ENCODE measurements around the gene SELENOI.

The SELENOI gene

DNA sequence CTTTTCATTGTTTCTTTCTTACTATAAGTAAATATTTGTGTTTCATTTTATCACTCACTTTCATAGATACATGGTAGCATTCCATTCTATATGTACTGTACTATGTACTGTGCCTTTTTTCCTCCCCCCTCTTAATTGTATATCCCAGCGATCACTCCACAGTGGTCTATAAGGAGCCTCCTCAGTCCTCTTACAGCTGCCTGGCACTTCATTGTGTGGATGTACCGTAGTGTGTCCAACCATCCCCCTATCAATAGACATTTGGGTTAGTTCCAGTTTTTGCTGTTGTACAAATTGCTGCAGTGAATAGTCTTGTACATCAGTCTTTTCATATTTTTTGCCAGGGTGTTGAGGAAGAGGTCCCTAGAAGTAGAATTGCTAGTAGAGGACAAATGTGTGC, 34.3 kb downstream of the SELENOI start:
- no peak overlapping the region for H3K4me3 ChIP-seq (ENCODE audit: low read length)
- no peak for DNase-seq (ENCODE audit: low read depth)
- TF ChIP-seq CTCF (IDR thresholded peaks at IDR 0.05; ENCODE audit: insufficient read depth, low read depth, low read length, missing control alignments): no peak

GRCh38 chr2:26382564-26382963, 36.6 kb downstream of the SELENOI start:
- TF ChIP-seq CTCF (IDR thresholded peaks at IDR 0.05; ENCODE audit: insufficient read depth, low read depth, low read length, missing control alignments): no peak
- no peak for DNase-seq (ENCODE audit: low read depth)
- H3K4me3 ChIP-seq (ENCODE audit: low read length): no peak overlapping the region

GRCh38 chr2:26384183-26384582, 38.2 kb downstream of the SELENOI start:
- H3K4me3 ChIP-seq (ENCODE audit: low read length): no peak overlapping the region
- no peak for TF ChIP-seq CTCF (IDR thresholded peaks at IDR 0.05; ENCODE audit: insufficient read depth, low read depth, low read length, missing control alignments)
- peak; percentile 64 for DNase-seq (ENCODE audit: low read depth)

DNA sequence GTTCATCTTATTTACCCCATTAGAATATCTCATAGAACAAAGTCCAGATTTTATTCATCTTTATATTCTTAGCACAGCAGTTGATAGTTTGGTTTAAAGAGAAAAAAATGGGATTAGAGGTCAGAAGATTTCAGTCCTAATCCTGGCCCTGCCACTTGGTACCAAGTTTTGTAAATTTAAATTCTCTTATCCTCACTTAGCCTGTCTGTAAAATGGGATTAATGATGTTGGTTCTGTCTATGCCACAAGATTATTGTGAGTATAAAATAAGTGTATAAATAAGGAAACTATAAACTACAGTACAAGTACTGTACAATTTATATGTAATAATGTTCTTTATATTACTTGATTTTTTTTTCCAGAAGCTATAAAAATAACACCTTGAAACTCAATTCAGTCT, 38.7 kb downstream of the SELENOI start:
- TF ChIP-seq CTCF (IDR thresholded peaks at IDR 0.05; ENCODE audit: insufficient read depth, low read depth, low read length, missing control alignments): no peak
- no peak for DNase-seq (ENCODE audit: low read depth)
- no peak overlapping the region for H3K4me3 ChIP-seq (ENCODE audit: low read length)

DNA sequence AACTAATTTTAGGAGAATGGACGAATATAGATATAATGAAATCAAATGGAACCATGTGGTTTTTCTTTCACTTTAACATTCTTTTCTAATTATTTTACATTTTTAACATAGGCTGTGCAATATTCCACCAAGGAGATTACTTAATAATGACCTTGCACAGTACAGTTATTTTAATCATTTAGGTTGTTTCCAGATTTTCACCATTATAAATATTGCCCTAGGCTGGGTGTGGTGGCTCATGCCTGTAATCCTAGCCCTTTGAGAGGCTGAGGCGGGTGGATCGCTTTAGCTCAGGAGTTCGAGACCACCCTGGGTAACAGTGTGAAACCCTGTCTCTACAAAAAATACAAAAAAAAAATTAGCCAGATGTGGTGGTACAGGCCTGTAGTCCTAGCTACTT, 41.2 kb downstream of the SELENOI start:
- no peak for DNase-seq (ENCODE audit: low read depth)
- no peak for TF ChIP-seq CTCF (IDR thresholded peaks at IDR 0.05; ENCODE audit: insufficient read depth, low read depth, low read length, missing control alignments)
- H3K4me3 ChIP-seq (ENCODE audit: low read length): no peak overlapping the region

DNA sequence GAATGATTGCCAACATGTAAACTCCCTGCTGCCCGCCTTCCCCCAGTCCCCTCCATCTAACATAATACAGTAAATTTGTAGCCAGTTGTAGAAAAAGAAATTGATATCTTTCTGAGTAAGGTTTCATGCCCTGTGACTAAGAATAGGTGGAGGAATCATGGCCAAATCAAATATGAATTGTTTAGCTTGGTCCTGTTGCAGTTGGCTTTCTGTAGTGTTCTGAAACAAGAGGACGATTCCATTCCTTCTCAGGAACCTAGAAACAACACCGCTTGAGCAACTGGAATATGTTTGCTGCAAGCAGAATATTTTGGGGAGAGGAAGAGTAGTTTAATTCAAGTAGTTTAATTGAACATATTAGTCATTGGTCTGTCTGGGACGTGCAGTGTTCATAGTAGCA, 48.8 kb downstream of the SELENOI start:
- no peak for TF ChIP-seq CTCF (IDR thresholded peaks at IDR 0.05; ENCODE audit: insufficient read depth, low read depth, low read length, missing control alignments)
- no peak overlapping the region for H3K4me3 ChIP-seq (ENCODE audit: low read length)
- DNase-seq (ENCODE audit: low read depth): no peak

GRCh38 chr2:26395394-26395793, 49.5 kb downstream of the SELENOI start:
- H3K4me3 ChIP-seq (ENCODE audit: low read length): no peak overlapping the region
- TF ChIP-seq CTCF (IDR thresholded peaks at IDR 0.05; ENCODE audit: insufficient read depth, low read depth, low read length, missing control alignments): no peak
- no peak for DNase-seq (ENCODE audit: low read depth)

Data from epithelial cell of esophagus (primary cell).